Activated CD8-positive, alpha-beta memory T cell treated with anti-CD3 and anti-CD28 coated beads for 48 hours (primary cell): Measurements from ENCODE around the gene ORC5.
"Not testable (repeated sequence)": the region's sequence is repeated elsewhere in the genome, so short reads cannot be mapped to it uniquely, and the experiment has no call there.

Experiments used
- DNase-seq, 3 experiments: peaks; one replicate each; pipeline ENCODE4 v3.0.0-alpha.2; 2020; ENCODE audit warnings: low read depth in 2 of 3, low spot score in 2 of 3

The ORC5 gene

DNA sequence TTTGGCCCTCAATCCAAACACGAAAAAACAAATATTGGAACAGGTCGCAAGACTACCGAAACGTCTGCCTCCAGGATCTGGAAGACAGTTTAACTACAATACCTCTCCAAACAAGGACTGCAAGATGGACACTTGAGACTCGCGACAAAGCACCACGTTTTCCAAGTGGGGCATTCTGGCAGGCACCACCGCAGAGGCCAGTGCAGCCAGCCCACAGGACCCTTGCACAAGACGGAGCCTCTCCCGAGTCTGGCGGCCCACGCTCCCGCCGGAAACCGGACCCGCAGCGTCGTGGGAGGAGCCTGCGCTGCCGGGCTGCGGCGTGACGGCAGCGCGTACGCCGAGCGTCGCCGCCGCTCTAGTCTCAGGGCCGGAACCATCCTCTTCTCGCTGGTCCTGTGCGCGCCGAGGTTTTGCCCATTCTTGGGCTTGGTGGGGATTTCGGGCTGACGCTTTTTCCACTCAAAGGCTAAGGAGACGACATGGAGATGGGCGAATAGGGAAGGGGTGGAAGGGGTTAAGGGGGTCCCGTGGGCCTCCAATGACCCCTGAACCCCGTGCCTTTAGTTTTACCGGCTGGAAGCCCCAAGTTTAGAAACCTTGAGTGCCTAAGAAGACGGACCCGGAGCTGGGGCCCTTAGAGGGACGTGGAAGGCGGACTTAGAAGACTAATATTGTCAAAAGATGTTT, at the start of gene ORC5:
Gene ORC5 (minus strand): TSS at position 283 of the 690 bp plus-strand sequence. CDS start 109 bp downstream, at position 174.
- DNase-seq: peak; percentile 45 to 65 (median 52)

DNA sequence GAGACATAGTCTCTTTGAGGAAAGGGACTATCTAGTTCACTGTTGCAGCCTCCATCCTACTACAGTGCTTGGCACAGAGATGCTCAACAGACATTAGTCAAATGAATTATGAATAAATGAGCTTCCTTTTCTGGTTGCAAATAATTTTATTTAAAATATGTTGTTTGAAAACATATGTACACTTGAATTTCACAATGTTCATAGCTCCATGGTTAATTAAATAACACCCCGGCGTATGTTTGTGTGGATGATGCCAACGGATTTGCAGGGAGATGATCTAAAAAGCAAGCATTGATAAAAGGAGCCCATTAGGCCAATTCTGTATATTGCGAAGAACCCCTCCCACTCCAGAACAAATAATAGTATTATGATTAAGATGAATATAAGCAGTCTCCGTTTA, 47.8 kb upstream of the ORC5 start:
- DNase-seq: no peak

DNA sequence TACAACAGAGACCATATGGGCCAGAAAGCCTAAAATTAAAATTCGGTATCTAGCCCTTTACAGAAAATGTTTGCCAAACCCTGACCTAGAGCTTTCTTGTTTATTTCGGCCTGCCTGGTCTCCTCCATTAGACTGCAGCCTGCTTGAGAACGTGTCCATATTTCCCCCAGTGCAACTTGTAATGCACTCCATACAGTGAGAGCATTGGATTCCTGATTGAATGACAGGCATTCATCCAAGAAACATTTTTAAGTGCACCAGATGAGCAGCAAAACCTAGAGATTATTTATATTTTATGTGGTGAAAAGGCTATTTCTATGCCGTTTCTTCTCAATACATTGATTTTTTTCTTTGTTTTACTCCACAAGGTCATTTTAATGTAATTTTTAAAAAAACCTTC, 47.4 kb upstream of the ORC5 start:
- DNase-seq: no peak

DNA sequence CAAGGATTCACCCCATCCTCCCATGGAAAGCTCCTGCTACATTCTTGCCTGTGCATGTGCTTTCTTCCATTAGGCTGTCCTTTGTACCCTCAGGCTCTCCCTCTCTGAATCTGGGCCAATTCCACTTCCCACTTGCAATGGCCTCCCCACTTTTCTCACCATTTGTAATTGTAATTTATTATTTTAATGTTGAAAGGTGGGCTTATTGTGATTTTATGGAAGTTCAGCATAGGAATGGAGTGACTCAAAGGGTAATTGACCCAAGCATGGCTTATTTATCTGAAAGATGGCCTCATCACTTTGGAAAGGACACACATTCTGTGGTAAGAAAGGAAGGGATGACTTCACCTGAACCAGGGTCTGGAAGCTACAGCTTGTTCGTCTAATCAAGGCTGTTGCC, 46.9 kb upstream of the ORC5 start:
- no peak for DNase-seq

DNA sequence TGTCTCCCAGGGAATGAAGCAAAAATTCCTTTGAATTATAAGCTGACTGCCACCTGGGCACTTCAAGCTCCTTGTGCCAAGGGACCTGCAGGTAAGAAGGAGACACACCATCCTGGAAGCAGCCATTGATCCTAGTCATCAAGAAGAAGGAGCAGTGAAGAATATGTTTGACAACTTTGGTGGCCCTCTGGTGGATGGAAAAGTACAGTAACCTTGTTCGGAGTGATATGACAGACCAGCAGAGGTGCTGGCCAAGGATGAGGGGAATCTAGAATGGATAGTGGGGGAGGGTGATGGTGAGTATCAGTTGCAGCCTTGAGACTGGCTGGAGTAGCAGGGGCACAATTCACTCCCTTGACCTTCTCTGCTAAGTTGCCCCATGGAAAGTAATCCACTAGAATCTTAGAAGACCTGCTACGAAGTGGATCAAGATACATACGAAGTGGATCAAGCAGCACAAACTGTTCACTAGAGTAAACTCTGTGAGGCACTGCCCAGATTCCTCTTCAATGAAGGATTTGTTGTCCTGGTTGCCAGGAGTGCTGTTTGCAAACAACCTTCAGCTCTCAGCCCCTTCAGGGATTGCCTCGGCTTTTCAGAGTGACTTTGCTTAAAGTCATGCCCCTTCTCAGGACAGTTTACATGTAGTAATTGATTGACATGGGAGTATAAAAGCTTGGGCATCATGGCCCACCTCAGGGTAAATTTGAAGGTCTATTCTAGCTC, 44.8 kb upstream of the ORC5 start:
- DNase-seq: no peak

DNA sequence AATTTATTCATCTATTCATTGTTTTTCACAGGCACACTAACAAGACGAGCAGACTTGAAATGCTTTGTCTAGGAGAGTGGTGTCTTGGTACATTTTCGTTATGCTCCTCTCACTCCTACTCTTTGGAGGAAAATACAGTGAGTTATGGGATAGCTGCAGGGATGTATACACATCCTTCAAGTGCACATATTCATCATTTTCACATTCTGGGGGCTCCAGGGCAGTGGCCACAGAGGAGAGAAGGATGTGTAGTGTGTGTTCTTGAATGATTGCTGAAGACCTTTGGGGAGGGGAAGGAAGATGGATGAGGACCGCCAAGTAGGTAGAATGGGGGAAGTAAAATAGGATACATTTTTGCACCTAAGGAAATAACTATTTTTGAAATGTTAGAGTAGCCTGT, 34.8 kb upstream of the ORC5 start:
- no peak for DNase-seq

DNA sequence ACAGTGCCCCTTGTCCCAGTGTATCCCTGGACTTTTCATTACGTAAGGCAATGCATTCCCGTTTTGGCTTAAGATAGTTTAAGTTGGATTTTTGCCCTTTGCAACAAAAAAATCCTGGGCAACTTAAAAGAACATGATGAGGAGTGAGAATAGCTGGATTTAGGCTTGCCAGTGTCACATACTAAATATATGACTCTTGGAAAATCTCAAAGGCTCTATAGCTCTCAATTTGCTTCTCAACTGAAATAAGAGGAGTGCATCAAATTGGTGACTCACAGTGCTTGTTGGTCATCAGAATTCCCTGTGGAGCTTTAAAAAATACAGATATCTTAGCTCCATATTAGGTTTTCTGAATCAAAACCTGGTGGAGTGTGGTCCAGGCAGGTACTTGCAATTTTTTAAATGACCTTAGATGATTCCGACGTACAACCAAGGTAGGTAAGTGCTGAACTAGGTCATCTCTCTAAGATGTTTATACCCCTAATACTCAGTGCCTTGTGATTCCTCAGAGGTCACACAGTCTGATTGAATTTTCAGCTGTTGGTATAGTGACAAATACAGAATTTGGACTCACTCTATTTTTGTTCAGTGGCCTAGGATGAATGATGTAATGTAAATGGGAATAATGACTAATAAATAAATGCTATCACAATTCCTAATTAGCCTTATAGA, 33.9 kb upstream of the ORC5 start:
- no peak for DNase-seq

DNA sequence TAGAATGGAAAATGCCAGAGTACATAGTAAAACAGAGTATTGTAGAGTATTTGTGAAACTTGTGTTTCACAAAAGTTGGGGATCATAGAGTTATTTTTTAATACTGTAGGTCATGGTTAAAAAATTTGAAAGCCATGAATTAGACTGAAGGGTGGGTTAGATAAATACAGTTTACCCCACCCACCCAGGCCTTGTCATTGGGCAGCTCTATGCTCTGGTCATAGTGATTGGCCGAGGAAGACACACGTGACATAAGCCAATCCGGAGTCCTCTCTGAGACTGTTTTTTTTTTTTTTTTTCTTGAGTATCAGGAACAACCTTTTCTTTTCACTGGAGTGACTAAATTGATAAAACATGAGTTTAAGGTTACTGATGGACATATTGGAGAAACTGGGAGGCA, 33.3 kb upstream of the ORC5 start:
- DNase-seq: no peak

DNA sequence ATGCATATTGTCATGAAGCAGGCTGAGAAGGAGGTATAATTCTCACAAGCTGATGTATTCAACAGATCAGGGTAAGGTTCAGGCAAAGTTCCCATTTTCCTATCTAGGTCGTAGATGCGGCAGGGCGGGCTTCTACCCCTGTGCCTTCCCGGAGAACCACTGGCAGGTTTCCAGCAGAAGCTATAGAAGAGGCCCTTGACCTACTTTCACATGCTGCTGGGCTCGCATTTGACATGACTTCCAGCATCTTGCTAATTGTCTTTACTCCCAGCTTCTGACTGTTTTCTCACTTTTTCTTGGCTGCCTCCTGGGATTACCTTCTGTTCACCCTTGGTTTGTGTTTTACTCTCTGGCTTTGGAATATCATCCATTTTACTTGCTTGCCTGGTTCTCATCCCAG, 32.6 kb upstream of the ORC5 start:
- DNase-seq: no peak

DNA sequence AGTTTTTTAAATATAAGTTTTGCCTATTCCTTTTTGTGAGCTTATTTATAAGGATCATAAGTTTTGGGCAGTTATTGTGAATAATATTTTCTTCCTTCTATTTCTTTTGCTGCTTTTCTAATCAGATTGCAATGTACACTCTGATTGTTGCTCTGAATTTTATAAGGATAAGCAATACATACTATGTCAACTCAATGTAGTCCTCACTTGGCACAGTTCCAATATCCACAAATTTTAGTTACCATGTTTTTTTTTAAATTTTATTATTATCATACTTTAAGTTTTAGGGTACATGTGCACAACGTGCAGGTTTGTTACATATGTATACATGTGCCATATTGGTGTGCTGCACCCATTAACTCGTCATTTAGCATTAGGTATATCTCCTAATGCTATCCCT, 27.2 kb upstream of the ORC5 start:
- not testable (repeated sequence) for DNase-seq

DNA sequence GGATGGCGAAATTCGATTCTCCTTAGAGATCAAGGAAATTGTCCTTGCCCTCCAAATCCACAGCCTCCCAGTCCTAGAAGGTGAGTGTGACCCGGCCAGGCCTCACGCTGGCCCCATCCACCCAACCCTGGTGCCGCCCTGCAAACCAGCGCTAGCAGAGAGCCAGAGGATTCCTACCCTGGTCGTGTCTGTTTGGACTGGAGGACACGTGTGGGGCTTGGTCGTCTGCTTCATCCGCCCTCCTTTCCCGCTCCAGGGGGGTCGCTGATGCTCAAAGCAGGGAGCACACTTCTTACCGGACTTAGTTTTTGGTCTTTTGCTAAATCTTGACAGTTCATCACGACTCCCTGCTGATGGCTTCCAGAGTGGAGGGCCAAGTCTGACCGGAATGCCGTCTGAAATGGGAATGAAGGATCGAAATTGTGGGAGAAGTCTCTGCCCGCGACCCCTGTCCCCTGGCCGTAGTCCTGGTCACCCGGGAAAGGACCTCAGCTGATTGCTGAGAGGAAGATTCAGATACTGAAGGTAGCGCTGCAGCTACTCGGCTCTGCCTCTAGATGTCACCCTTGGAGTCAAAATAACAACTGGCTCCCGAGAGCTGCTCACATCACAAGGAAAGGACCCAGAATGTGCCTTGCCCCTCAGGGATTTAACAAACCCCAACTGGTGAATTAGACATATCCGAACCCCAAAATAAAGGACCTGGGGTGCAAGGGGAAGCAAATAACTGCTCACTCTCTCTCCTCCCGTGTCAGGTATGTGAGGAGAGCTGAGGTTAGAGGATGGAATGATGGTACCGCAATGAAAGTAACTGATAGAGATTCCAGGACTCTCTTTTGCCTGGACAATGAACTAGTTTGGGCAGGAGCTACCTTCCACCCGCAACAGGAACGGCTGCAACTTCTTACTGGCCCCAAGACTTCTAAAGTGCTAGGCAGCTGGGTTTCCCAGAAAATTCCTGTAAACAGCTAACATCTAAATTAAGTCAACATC, 23.5 kb upstream of the ORC5 start:
- DNase-seq: no peak

DNA sequence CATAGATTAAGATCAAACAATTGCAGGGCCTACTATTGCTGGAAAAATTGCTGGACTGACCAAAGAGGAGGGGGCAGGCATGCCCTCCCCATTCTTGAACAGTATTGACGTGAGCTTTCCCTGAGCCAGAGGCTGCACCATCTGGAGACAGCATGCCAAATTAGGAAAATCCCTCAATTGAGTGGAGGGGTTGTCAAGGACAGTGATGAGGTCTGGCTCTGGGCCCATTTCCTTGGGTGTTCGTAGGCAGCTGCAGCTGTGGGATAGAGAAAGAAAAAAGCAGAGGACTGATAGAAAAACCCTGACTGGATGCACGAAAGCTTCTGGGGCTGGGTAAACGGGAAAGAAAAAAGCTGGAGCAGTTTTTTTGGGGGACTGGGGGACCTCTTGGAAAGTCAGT, 22.8 kb upstream of the ORC5 start:
- DNase-seq: no peak

DNA sequence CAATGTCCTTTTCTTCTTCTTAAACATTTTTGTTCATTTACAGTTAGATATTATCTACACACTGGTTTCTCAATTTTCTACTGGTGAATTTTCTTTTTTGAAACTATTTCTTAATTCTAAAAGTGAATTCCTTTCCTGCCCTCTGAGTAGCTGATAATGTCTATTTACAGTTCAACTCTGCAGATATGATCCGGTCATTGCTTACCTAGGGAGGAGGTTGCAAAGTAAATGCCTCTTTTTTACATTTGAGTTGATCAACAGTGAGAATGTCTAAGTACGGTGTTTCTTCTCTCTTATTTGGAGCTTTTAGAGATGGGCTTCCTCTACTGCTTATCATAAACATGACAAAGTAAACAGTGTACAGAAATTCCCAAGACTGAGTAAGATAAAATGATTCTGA, 20.6 kb upstream of the ORC5 start:
- no peak for DNase-seq

DNA sequence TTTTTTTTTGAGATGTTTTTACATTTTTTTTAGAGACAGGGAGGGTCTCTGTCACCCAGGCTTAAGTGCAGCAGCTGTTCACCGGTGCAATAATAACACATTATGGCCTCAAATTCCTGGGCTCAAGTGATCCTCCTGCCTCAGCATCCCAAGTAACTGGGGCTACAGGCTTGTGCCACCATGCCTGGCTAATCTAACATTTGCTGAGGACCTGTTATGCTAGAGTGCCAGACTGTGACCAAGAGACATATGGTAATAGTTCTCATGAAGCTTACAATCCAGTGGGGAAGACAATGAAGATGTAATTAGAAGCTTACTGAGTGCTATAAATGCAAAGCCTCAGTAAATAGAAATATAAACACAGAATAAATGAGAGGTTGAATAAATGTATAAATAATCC, 17.6 kb upstream of the ORC5 start:
- DNase-seq: no peak

DNA sequence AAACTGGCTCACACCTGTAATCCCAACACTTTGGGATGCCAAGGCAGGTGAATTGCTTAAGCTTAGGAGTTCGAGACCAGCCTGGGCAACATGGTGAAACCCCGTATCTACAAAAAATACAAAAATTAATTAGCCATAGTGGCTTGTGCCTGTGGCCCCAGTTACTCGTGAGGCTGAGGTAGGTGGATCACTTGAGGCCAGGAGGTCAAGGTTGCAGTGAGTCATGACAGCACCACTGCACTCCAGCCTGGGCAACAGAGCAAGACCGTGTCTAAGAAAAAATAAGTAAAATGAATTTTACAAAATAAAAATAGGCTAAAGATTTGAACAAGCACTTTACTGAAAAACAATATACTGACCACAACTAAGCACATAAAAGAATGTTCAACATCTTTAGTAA, 9.8 kb upstream of the ORC5 start:
- no peak for DNase-seq

DNA sequence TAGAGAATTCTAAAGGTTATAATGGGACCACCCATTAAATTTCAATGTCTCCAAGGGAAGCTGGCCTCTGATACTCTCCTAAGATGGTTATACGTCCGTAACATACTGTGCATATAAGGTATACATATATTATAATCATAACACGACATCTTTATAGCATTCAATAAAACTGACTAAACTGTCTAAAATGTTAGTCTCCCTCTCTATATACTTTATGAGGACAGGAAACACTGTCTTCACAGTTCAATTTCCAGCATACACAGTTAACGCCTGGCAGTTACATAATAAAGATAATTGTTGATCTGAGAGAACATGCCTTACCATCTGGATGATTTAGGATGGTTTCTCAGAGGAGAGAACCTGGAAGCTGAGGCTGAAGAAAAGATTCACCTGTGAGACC, 1.2 kb upstream of the ORC5 start:
- DNase-seq: no peak

DNA sequence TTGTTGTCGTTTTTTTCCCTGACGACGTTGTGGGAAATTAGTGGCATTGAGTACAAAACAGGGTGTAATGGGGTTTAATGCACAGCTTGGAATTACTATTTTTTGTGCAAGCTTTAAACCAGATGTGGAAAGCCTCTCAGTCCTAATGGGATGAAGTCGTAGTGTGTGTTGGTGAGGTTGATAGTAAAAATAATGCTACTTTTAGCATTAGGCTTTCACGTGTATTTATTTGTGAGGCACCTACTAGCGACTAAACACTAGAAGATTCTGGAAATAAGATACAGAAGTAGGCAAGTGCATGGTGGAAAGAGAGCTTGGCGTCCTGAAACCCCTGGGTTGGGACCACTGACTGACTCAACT, 588 bp upstream of the ORC5 start:
- DNase-seq: no peak

DNA sequence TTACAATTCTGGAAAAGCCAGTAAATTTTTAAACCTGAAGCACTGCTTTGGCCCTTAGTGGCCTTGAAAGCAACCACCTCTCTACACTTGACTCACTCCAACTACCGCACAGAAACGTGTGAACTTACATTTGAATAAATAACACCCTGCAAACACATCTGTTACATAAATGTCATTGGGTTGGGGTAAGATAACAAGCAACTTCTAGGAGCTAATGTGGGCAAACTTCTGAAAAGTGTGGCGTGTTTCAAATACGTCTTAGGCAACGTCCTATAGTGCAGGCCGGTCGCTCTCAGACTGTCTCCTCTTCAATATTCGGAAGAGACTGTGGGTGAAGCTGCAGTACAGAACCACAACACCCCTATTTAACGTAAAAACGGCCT, 474 bp downstream of the ORC5 start:
- DNase-seq: no peak

DNA sequence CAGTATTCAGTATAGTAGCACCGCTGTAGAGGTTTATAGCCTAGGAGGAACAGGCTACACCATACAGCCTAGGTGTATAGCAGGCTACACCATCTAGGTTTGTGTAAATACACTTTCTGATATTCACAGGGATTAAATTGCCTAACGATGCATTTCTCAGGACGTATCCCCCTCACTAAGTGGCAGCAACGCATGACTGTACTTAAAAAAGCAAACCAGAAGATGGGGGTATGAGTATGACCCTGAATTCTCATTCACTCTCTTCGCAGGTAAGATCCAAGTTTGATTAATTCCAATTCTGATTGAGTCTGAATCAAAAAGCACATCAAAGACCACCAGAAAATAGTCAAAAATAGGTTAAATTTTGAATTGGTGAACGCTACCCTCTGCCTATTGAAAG, 972 bp downstream of the ORC5 start:
- no peak for DNase-seq

DNA sequence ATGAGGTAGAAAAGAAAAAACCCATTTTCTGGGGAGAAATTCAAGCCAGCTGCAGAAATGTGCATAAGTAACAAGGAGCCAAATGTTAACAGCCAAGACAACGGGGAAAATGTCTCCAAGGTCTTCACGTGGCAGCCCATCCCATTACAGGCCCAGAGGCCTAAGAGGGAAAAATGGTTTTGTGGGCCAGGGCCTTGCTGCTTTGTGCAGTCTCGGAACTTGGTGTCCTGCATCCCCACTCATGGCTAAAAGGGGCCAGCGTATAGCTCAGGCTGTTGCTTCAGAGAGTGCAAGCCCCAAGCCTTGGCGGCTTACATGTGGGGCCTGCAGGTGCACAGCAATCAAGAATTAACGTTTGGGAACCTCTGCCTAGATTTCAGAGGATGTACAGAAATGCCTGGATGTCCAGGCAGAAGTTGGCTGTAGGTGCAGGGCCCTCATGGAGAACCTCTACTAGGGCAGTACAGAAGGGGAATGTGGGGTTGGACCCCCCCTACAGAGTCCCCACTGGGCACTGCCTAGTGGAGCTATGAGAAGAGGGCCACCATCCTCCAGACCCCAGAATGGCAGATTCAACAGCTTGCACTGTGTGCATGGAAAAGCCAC, 9.0 kb downstream of the ORC5 start:
- no peak for DNase-seq

DNA sequence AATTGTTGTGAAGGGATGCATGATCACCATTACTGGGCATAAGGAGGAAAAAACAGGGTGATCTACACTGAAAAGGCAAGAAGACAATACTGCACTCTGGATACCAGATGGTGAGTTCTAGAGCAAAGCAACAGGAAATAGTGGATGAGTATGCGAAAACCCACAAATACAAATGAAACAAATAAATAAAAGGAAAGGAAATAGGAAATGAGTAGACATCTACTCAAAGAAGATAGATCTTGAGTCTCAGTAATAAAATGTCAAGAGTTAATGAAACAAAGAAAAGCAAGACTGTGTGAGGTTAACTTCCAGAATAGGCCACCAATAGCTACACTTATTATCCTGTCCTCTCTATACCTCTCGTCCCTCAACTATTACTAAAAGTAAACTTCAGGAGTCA, 11.7 kb downstream of the ORC5 start:
- DNase-seq: no peak
